OCI-LY1 (cell line): ENCODE data around the gene ADM2.

ENCODE experiments used
- H2AFZ ChIP-seq: fragments of 200-600 bp; sonication (generic), shearing (Covaris generic); 2 replicates; pipeline ENCODE4 v1.6.0; 2014; ENCODE audit warnings: antibody characterized with exemption, mild to moderate bottlenecking, low read length
- H3F3A ChIP-seq: fragments of 200-600 bp; sonication (generic), shearing (Covaris generic); 2 replicates; pipeline ENCODE4 v1.6.0; 2014; ENCODE audit warnings: mild to moderate bottlenecking, antibody characterized with exemption, low read length, moderate library complexity; ENCODE audit not compliant: insufficient read depth
- H3K27ac ChIP-seq: fragments of 200-600 bp; sonication (generic); 2 replicates; pipeline ENCODE4 v1.5.1; 2014; ENCODE audit warnings: low read length, mixed run types, mild to moderate bottlenecking, low read depth; ENCODE audit not compliant: poor library complexity, severe bottlenecking
- H3K27me3 ChIP-seq: fragments of 200-600 bp; sonication (generic); 2 replicates; pipeline ENCODE4 v1.6.0; 2014; ENCODE audit warnings: antibody characterized with exemption, mild to moderate bottlenecking, low read length, moderate library complexity; ENCODE audit not compliant: insufficient read depth
- H3K36me3 ChIP-seq: fragments of 200-600 bp; sonication (generic); 2 replicates; pipeline ENCODE4 v1.6.1; 2014; ENCODE audit warnings: mild to moderate bottlenecking, antibody characterized with exemption, low read length, moderate library complexity, mixed read lengths; ENCODE audit not compliant: insufficient read depth
- H3K4me1 ChIP-seq: fragments of 200-600 bp; sonication (generic); 2 replicates; pipeline ENCODE4 v1.5.1; 2014; ENCODE audit warnings: mild to moderate bottlenecking, low read length, moderate library complexity; ENCODE audit not compliant: insufficient read depth, severe bottlenecking
- H3K4me2 ChIP-seq: fragments of 200-600 bp; sonication (generic), shearing (Covaris generic); 2 replicates; pipeline ENCODE4 v1.6.1; 2014; ENCODE audit warnings: low read length
- H3K4me3 ChIP-seq: fragments of 200-600 bp; sonication (generic); 2 replicates; pipeline ENCODE4 v1.5.1; 2014; ENCODE audit warnings: low read length, low read depth, mild to moderate bottlenecking, mixed read lengths; ENCODE audit not compliant: poor library complexity, severe bottlenecking
- H3K79me2 ChIP-seq: fragments of 200-600 bp; shearing (Covaris generic); 2 replicates; pipeline ENCODE4 v1.6.1; 2016; ENCODE audit warnings: mixed run types, low read length, mixed read lengths; ENCODE audit not compliant: insufficient read depth
- H3K9ac ChIP-seq: fragments of 200-600 bp; sonication (generic), shearing (Covaris generic); 2 replicates; pipeline ENCODE4 v1.6.1; 2014; ENCODE audit warnings: mild to moderate bottlenecking, low read length, mixed read lengths
- H3K9me2 ChIP-seq: fragments of 200-600 bp; sonication (generic), shearing (Covaris generic); 2 replicates; pipeline ENCODE4 v1.6.1; 2014; ENCODE audit warnings: low read depth, mild to moderate bottlenecking, low read length, mixed read lengths
- H3K9me3 ChIP-seq: fragments of 200-600 bp; shearing (Covaris generic); 2 replicates; pipeline ENCODE4 v1.6.1; 2014; ENCODE audit warnings: low read length, mixed read lengths
- H4K20me1 ChIP-seq: fragments of 200-600 bp; sonication (generic), shearing (Covaris generic); 2 replicates; pipeline ENCODE4 v1.6.0; 2016; ENCODE audit warnings: mild to moderate bottlenecking, low read length; ENCODE audit not compliant: insufficient read depth
- CTCF ChIP-seq: fragments of 200-600 bp; sonication (generic), shearing (Covaris generic); IDR thresholded peaks from 2 replicates; pipeline ENCODE4 v1.5.1; 2017; ENCODE audit warnings: mild to moderate bottlenecking, antibody characterized with exemption, low read length, moderate library complexity, mixed read lengths
- EZH2 ChIP-seq: fragments of 200-600 bp; sonication (generic), shearing (Covaris generic); IDR thresholded peaks from 2 replicates; pipeline ENCODE4 v1.8.0; 2017; ENCODE audit warnings: borderline replicate concordance, mixed run types, mild to moderate bottlenecking, antibody characterized with exemption, low read length, moderate library complexity, mixed read lengths

The ADM2 gene

GRCh38 chr22:50524676-50525103 is 43.3 kb downstream of the ADM2 start:
- peak overlapping the region; percentile 84 for H3K9ac ChIP-seq
- H3K27ac ChIP-seq: peak overlapping the region; percentile 63
- peak overlapping the region; percentile 68 for H3K4me3 ChIP-seq
- H3K9me2 ChIP-seq: no peaks in the 10 kb centered on the region
- H3K4me2 ChIP-seq: peak overlapping the region; percentile 91
- no peaks in the 10 kb centered on the region for H3K79me2 ChIP-seq
- H2AFZ ChIP-seq: no peak overlapping the region
- H3F3A ChIP-seq: peaks cover 4% of the 10 kb centered on the region; the same call in 1 of the 2 replicates
- peaks cover 35% of the 10 kb centered on the region for H3K4me1 ChIP-seq
- H3K9me3 ChIP-seq: no peaks in the 10 kb centered on the region
- peaks cover 49% of the 10 kb centered on the region for H3K36me3 ChIP-seq
- no peaks in the 10 kb centered on the region for H4K20me1 ChIP-seq
- no peaks in the 10 kb centered on the region for H3K27me3 ChIP-seq
- TF ChIP-seq EZH2: no peak
- no peak for TF ChIP-seq CTCF

GRCh38 chr22:50525104-50525857 is 43.9 kb downstream of the ADM2 start, which contains the start of gene SCO2:
Gene SCO2 (minus strand): TSS chr22:50525598. CDS start chr22:50524411, 1,187 bp downstream.
- H3K9me3 ChIP-seq: no peaks in the 10 kb centered on the region
- peaks cover 44% of the 10 kb centered on the region for H3K36me3 ChIP-seq
- H3K9me2 ChIP-seq: no peaks in the 10 kb centered on the region
- H3K79me2 ChIP-seq: no peaks in the 10 kb centered on the region
- H3K4me1 ChIP-seq: peaks cover 36% of the 10 kb centered on the region
- no peaks in the 10 kb centered on the region for H4K20me1 ChIP-seq
- H3K4me2 ChIP-seq: peak within 1 kb of the TSS; percentile 91
- no peaks in the 10 kb centered on the region for H3K27me3 ChIP-seq
- peak within 1 kb of the TSS; percentile 84 for H3K9ac ChIP-seq
- peaks cover 4% of the 10 kb centered on the region; the same call in 1 of the 2 replicates for H3F3A ChIP-seq
- peak; percentile 48 for TF ChIP-seq CTCF
- TF ChIP-seq EZH2: no peak
- H3K4me3 ChIP-seq: peak within 1 kb of the TSS; percentile 68
- peak within 1 kb of the TSS; percentile 66 for H3K27ac ChIP-seq
- H2AFZ ChIP-seq: no peak within 1 kb of the TSS

GRCh38 chr22:50525858-50526107 is 44.4 kb downstream of the ADM2 start:
- Histone ChIP-seq H3K9ac (peak overlapping the region; percentile 78), H3K27ac (peak overlapping the region; percentile 66), H3K27me3 (no peaks in the 10 kb centered on the region), H3K4me2 (peak overlapping the region; percentile 84), H3K36me3 (peaks cover 41% of the 10 kb centered on the region), H3K79me2 (no peaks in the 10 kb centered on the region), H3K9me3 (no peaks in the 10 kb centered on the region), H3F3A (peaks cover 4% of the 10 kb centered on the region; the same call in 1 of the 2 replicates), H3K4me3 (peak overlapping the region; percentile 68), H3K9me2 (no peaks in the 10 kb centered on the region), H2AFZ (no peak overlapping the region), H4K20me1 (no peaks in the 10 kb centered on the region), H3K4me1 (peaks cover 36% of the 10 kb centered on the region)
- no peak for TF ChIP-seq CTCF
- no peak for TF ChIP-seq EZH2
